Effector memory CD4-positive, alpha-beta T cell (primary cell): Measurements from ENCODE around the gene ROBO1.
"Not testable (repeated sequence)": the region's sequence is repeated elsewhere in the genome, so short reads cannot be mapped to it uniquely, and the experiment has no call there.

Experiments used
- DNase-seq, 3 donors: peaks; one replicate each; pipeline ENCODE4 v3.0.0-alpha.2; 2020
- H3K27ac ChIP-seq: 2 replicates; pipeline ENCODE4 v1.7.0; 2013; ENCODE audit warnings: mild to moderate bottlenecking, low read length, moderate library complexity; ENCODE audit not compliant: insufficient read depth, poor library complexity, severe bottlenecking
- H3K27me3 ChIP-seq: replicated peaks from 2 replicates; pipeline ENCODE4 v1.7.0; 2013; ENCODE audit warnings: mild to moderate bottlenecking, low read length; ENCODE audit not compliant: insufficient read depth, control insufficient read depth, poor library complexity, severe bottlenecking
- H3K36me3 ChIP-seq: 2 replicates; pipeline ENCODE4 v1.7.0; 2013; ENCODE audit warnings: mild to moderate bottlenecking, low read length, moderate library complexity; ENCODE audit not compliant: control insufficient read depth, insufficient read depth
- H3K4me1 ChIP-seq: 2 replicates; pipeline ENCODE4 v1.7.0; 2013; ENCODE audit warnings: low read length, mild to moderate bottlenecking; ENCODE audit not compliant: control insufficient read depth, insufficient read depth, poor library complexity, severe bottlenecking
- H3K4me3 ChIP-seq: 2 replicates; pipeline ENCODE4 v1.7.0; 2013; ENCODE audit warnings: low read length, low read depth, mild to moderate bottlenecking; ENCODE audit not compliant: insufficient read depth, poor library complexity, severe bottlenecking
- H3K9me3 ChIP-seq: 2 replicates; pipeline ENCODE4 v1.7.0; 2013; ENCODE audit warnings: mild to moderate bottlenecking, low read length, moderate library complexity; ENCODE audit not compliant: control insufficient read depth

Gene ROBO1

DNA sequence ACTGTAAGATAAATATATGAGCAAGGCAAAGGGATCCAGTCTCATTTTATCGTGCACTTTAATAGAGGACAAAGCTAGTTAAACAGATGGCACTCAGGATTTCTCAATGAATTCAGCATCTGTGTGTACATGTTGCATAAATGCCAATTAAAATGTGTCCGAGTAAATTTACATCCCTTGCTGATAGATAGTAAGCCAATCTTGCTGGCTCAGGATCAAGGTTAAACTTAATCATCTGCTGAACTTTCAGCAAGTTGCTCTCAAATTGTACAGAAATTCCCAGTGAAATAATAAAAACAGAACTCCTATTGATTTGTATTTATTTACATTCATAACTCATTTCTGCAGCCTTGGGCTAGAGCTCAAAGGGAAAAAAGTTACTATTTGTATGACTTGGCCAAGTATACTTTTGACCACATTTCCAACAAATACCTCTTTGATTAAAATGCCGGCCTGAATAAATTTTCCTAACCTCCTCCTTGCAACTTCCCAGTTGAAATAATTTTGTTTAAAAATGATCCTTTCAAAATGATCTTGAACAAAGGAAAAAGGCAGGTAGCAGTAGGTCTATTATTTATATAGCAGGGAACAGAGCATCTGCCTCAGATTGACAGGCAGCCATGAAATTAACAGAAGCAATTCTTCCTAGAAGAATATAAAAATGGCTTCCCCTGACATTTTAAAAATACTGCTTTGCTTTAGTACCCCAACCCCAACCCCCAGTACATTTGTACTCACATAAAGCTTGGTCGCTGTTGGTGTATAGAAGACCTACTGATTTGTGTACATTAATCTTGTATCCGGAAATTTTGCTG is 1001.9 kb downstream of the ROBO1 start:
- H3K36me3 ChIP-seq = no peaks in the 10 kb centered on the region
- H3K4me3 ChIP-seq = no peak overlapping the region
- no peaks in the 10 kb centered on the region for H3K9me3 ChIP-seq
- no peak for DNase-seq
- no peaks in the 10 kb centered on the region for H3K4me1 ChIP-seq
- no peaks in the 10 kb centered on the region for H3K27me3 ChIP-seq
- no peak overlapping the region for H3K27ac ChIP-seq

DNA sequence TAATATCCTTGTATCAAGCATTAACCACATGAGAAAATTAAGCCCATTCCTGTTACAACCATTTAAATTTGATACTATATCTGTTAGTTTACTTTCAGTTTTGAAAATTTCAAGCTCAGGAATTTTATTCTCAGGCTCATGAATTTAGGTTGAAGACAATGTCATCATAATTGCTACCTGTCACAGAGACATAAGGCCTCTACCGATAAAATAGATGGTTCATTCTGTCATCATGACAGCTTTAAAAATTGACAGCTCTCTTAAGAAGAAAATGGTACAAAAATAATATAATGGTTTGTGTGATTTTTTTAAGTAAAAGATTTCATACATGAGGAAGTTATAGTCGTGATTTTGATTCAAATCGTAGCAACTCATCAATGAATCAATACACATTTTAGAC is 1003.2 kb downstream of the ROBO1 start:
- H3K27me3 ChIP-seq = no peaks in the 10 kb centered on the region
- H3K9me3 ChIP-seq = no peaks in the 10 kb centered on the region
- DNase-seq = no peak
- no peak overlapping the region for H3K4me3 ChIP-seq
- no peak overlapping the region for H3K27ac ChIP-seq
- no peaks in the 10 kb centered on the region for H3K36me3 ChIP-seq
- H3K4me1 ChIP-seq = no peaks in the 10 kb centered on the region

DNA sequence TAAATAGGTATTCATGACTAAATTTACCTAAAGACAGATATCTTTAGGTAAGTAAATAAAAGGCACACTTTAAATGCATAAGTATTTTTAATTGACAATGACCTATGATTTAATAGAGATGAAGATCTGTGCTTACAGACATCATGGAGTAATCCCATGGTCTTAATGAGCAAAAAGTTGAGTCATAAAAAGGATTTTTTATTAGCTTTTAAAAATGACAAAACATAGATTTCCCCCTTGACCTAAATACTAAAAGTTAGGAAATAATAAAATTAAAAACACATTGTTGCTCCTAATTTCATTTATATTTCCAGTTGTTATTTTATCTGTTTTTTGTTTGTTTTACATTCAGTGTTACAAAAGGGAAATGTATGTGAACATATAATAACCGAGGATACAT is 1005.7 kb downstream of the ROBO1 start:
- DNase-seq = no peak
- Histone ChIP-seq H3K27ac (no peak overlapping the region), H3K27me3 (no peaks in the 10 kb centered on the region), H3K4me3 (no peak overlapping the region), H3K4me1 (no peaks in the 10 kb centered on the region), H3K9me3 (no peaks in the 10 kb centered on the region), H3K36me3 (no peaks in the 10 kb centered on the region)

DNA sequence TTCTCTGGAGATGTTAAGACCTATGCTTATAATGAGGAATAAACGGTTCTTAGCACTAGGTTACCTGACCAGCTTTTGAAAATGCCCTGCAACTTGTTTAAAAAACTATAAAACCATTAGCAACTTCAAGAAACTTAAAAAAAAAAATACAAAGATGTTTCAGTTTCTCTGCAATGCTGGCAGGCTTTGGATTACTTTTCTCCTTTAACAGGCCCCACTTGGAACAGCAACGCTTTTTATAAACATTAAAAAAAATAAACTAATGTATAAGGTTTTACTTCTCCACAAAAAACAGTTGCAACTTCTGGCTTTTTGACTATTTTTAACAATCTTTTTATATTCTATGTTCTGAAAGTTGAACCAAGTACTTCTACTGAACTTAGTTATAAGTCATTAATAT is 1006.7 kb downstream of the ROBO1 start:
- Histone ChIP-seq H3K27me3 (no peaks in the 10 kb centered on the region), H3K36me3 (no peaks in the 10 kb centered on the region), H3K27ac (no peak overlapping the region), H3K4me3 (no peak overlapping the region), H3K4me1 (no peaks in the 10 kb centered on the region), H3K9me3 (no peaks in the 10 kb centered on the region)
- no peak for DNase-seq

DNA sequence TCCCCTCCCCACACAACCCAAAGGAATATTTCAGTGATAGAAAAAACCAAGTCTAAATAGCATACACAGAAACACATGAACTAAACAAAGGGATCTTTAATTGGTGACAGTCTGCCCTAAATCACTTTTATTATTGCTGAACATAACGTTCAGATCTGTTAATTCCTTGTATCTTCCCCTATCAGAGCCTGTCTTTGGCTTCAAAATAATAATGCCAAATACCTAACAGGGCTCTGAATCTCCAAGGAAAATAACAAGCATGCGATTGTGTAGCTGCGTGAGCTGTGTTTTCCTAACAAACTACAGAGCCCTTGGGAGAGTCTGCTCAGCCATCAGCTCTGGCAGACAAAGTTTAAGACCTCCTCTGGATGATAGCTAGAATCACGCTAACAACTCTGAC is 1010.1 kb downstream of the ROBO1 start:
- Histone ChIP-seq H3K27ac (no peak overlapping the region), H3K9me3 (no peaks in the 10 kb centered on the region), H3K4me1 (no peaks in the 10 kb centered on the region), H3K36me3 (no peaks in the 10 kb centered on the region), H3K27me3 (no peaks in the 10 kb centered on the region), H3K4me3 (no peak overlapping the region)
- DNase-seq = no peak

DNA sequence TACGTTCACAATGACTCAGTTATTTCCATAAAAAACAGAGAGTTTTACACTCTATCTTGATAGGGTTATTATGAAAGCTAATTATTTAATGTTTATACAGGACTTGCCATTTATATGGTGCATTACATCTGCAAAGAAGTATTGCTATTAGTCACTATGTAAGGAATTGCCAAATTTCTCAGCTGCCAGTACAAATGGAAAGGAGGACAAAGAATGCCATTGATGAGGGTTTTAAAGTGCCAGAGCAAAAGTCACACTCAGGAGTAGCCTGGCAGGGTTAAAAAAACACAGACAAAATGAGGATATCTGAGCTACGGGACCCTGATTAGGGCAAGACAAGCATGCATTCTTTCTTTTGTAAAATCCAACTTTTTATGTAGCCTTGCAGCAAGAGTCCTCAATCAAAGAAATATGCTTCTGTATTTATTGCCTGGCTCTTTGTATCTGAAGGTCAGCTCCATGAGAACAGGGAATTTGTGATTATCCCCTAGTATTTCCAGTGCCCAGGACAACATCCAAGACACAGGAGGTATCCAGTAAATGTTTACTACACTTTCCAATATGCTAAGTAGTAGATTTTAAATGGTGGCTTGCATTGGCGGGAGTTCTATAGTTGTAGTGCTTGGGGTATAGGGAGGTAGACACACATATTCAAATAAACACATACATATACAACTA is 1013.6 kb downstream of the ROBO1 start:
- Histone ChIP-seq H3K27me3 (no peaks in the 10 kb centered on the region), H3K4me1 (no peaks in the 10 kb centered on the region), H3K4me3 (no peak overlapping the region), H3K9me3 (no peaks in the 10 kb centered on the region), H3K27ac (no peak overlapping the region), H3K36me3 (no peaks in the 10 kb centered on the region)
- DNase-seq = no peak

DNA sequence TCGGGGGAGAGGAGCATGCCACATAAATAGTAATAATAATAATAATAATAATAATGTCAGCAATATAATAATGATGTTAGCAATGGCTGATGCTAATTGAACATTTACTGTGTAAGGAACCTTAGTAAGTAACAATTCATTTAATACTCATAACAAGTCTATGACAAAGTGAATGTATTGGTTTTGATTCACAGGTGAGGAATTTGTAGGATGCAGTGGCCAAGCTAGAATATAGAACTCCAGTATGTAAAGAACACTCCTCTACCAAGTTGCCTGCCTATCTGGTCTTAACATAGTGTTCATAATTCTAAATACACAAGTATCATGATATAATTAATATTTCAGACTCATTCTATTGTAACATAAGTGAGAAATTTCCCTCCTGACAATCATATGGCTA is 1016.5 kb downstream of the ROBO1 start:
- Histone ChIP-seq H3K27me3 (no peaks in the 10 kb centered on the region), H3K9me3 (no peaks in the 10 kb centered on the region), H3K4me1 (no peaks in the 10 kb centered on the region), H3K36me3 (no peaks in the 10 kb centered on the region), H3K27ac (no peak overlapping the region), H3K4me3 (no peak overlapping the region)
- no peak for DNase-seq

DNA sequence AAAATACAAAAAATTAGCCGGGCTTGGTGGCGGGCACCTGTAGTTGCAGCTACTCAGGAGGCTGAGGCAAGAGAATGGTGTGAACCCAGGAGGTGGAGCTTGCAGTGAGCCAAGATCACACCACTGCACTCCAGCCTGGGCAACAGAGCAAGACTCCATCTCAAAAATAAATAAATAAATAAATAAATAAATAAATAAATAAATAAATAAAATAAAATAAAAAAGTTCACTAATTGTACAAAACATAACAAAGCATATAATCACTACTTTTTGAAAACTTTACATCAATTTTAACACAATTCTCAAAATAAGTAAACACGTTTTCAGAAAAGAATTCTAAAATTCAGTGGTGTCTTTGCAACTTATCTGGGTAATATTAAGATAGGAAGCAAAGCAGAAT is 1017.5 kb downstream of the ROBO1 start:
- H3K4me3 ChIP-seq, DNase-seq, H3K36me3 ChIP-seq, H3K9me3 ChIP-seq, H3K27ac ChIP-seq, H3K27me3 ChIP-seq, H3K4me1 ChIP-seq: not testable (repeated sequence)

DNA sequence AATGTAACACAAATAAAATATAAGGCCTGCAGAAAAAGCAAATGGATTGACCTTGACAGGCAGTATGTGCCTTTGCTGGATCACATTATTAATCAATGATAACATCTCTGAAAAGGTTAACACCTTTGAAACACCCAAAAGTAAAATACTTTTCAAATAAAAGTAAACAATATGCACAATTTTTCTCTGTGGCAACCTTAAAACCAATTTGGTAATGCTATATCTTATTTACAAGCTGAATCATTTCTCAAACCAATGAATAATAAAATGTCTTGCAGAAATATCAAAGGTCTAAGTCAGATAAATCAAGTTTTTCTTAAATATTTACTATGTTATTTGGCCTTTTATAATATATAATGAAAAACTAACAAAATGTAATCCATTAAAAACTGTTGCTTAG is 1018.7 kb downstream of the ROBO1 start:
- no peaks in the 10 kb centered on the region for H3K36me3 ChIP-seq
- no peak overlapping the region for H3K27ac ChIP-seq
- H3K4me3 ChIP-seq = no peak overlapping the region
- no peaks in the 10 kb centered on the region for H3K27me3 ChIP-seq
- H3K9me3 ChIP-seq = no peaks in the 10 kb centered on the region
- DNase-seq = no peak
- H3K4me1 ChIP-seq = no peaks in the 10 kb centered on the region

DNA sequence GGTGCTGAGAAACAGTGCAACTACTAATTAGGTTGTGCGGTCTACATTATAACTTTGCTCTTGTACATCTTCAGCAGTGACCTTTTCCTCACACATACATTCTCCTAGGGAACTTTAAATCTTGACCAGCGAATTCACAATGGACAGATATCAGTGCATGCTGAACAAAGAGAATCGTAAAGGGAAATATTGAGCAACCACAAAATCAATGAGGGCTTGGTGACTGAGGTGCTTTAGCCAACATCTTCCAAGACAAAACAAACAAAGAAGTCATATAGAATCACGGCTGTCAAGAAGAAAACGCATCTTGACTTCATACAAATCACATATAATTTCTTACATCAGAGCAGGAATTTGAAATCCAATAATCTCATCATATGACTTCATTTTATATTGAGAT is 1022.0 kb downstream of the ROBO1 start:
- no peak for DNase-seq
- Histone ChIP-seq H3K27me3 (no peaks in the 10 kb centered on the region), H3K4me1 (no peaks in the 10 kb centered on the region)

More for the DNA sequence above, 1022.0 kb downstream of the ROBO1 start:
- Histone ChIP-seq H3K27ac (no peak overlapping the region), H3K36me3 (no peaks in the 10 kb centered on the region), H3K4me3 (no peak overlapping the region), H3K9me3 (no peaks in the 10 kb centered on the region)
